SK-N-SH (cell line): Measurements from ENCODE around the gene SIRT1.

Experiments
- CTCF ChIP-seq: fragments of 200-600 bp; sonication (generic); IDR thresholded peaks from 2 replicates; pipeline ENCODE4 v1.6.1; 2017; ENCODE audit warnings: antibody characterized with exemption, mild to moderate bottlenecking, moderate library complexity
- EP300 ChIP-seq, 2 experiments: IDR thresholded peaks; 2 replicates each; pipeline versions ENCODE4 v1.4.0 to v1.6.1; 2012; ENCODE audit warnings: borderline replicate concordance in 1 of 2, low read depth in 1 of 2, low read length in 1 of 2
- EZH2phosphoT487 ChIP-seq: fragments of 200-600 bp; sonication (generic); IDR thresholded peaks from 2 replicates; pipeline ENCODE4 v1.6.1; 2017; ENCODE audit warnings: low read depth, mixed run types, mild to moderate bottlenecking, antibody characterized with exemption, moderate library complexity, borderline replicate concordance
- JUND ChIP-seq: IDR thresholded peaks from 2 replicates; pipeline ENCODE4 v1.4.0; 2012
- MAX ChIP-seq: IDR thresholded peaks from 2 replicates; pipeline ENCODE4 v1.4.0; 2012; ENCODE audit warnings: low read depth
- MEF2A ChIP-seq: IDR thresholded peaks from 2 replicates; pipeline ENCODE4 v1.4.0; 2012; ENCODE audit warnings: low read depth, borderline replicate concordance
- PBX3 ChIP-seq: IDR thresholded peaks from 2 replicates; pipeline ENCODE4; 2012
- RFX5 ChIP-seq: IDR thresholded peaks from 2 replicates; pipeline ENCODE4 v1.6.1; 2012; ENCODE audit warnings: mild to moderate bottlenecking, improper control_type of control experiment, low read length
- SIN3A ChIP-seq: IDR thresholded peaks from 2 replicates; pipeline ENCODE4 v1.6.1; 2012; ENCODE audit warnings: low read depth, mild to moderate bottlenecking, low read length, moderate library complexity, borderline replicate concordance
- TAF1 ChIP-seq: IDR thresholded peaks from 2 replicates; pipeline ENCODE4 v1.6.1; 2012; ENCODE audit warnings: low read depth, mild to moderate bottlenecking, low read length, moderate library complexity, borderline replicate concordance

- TF ChIP-seq CTCF, result no peak
- TF ChIP-seq JUND, result no peak
- TF ChIP-seq PBX3, result no peak
- TF ChIP-seq SIN3A, result no peak
- TF ChIP-seq TAF1, result no peak
- no peak for TF ChIP-seq EP300 (IDR thresholded peaks at IDR 0.05; ENCODE audit: borderline replicate concordance in 1 of 2, low read depth in 1 of 2, low read length in 1 of 2)
- TF ChIP-seq EZH2phosphoT487, result no peak
- TF ChIP-seq RFX5, result no peak
- TF ChIP-seq MEF2A, result no peak
- TF ChIP-seq MAX, result no peak
Measured at GRCh38 chr10:67925449-67926005, 41.1 kb downstream of the SIRT1 start.
